HAP-1 (cell line): ENCODE data around the gene SIRT5.

ENCODE experiments used
- DNase-seq, 2 experiments: peaks; one replicate each; pipeline ENCODE4 v3.0.0-alpha.2; 2016 to 2020; ENCODE audit warnings: low spot score in 2 of 2
- H3K27me3 ChIP-seq: fragments of 250-450 bp; sonication (Bioruptor Pico); 2 replicates; pipeline ENCODE4 v1.5.1; 2020; ENCODE audit warnings: low read depth, mild to moderate bottlenecking, moderate library complexity
- H3K36me3 ChIP-seq: fragments of 250-450 bp; sonication (Bioruptor Pico); replicated peaks from 2 replicates; pipeline ENCODE4 v1.5.1; 2020; ENCODE audit warnings: mild to moderate bottlenecking
- H3K4me1 ChIP-seq: fragments of 250-450 bp; sonication (Bioruptor Pico); 2 replicates; pipeline ENCODE4 v1.5.1; 2020; ENCODE audit warnings: mild to moderate bottlenecking
- H3K4me3 ChIP-seq: fragments of 250-450 bp; sonication (Bioruptor Pico); 2 replicates; pipeline ENCODE4 v1.5.1; 2020; ENCODE audit warnings: mild to moderate bottlenecking, moderate library complexity
- H3K9me3 ChIP-seq: fragments of 250-450 bp; sonication (Bioruptor Pico); 2 replicates; pipeline ENCODE4 v1.5.1; 2020; ENCODE audit warnings: mild to moderate bottlenecking, moderate library complexity
- in situ Hi-C: fragments of 300-500 bp; cut with MboI; formaldehyde crosslinking; loops from 3 replicates; pipeline ENCODE4 v1.14.3; 2020; ENCODE audit warnings: low sequenced_read_pairs, inconsistent platforms, mixed read lengths

The SIRT5 gene

DNA sequence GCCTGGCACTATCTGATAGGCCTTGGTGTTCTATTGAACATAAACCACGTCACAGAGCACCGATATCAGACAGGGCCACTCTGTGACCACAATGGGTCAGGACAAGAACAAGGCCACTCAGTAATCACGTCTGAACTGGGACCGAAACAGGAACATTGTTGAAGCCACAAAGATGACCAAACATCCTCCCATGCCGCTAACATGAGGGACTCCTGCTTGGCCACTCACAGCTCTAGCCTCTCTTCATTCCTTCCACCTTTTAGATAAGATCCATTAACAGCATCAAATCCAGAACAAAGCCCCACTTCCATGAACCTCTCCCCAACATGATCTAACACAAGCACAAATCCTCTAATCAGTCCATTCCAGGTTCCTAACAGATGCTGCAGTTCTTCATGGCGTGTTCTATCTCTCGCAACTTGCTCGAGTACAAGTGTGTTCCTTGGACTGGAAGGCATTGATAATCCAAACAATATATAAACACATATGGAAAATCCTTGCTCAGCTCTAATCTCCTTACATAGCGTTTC lies 7.4 kb downstream of the SIRT5 start:
- Histone ChIP-seq H3K9me3 (no peaks in the 10 kb centered on the region), H3K36me3 (peaks cover 9% of the 10 kb centered on the region), H3K4me3 (no peak overlapping the region), H3K27me3 (no peaks in the 10 kb centered on the region), H3K4me1 (peaks cover 6% of the 10 kb centered on the region)
- in situ Hi-C loops = loop anchor here (25.0 kb wide), 1 partner anchor 244 kb away; the partner anchor contains the start of gene TBC1D7
- no peak for DNase-seq

DNA sequence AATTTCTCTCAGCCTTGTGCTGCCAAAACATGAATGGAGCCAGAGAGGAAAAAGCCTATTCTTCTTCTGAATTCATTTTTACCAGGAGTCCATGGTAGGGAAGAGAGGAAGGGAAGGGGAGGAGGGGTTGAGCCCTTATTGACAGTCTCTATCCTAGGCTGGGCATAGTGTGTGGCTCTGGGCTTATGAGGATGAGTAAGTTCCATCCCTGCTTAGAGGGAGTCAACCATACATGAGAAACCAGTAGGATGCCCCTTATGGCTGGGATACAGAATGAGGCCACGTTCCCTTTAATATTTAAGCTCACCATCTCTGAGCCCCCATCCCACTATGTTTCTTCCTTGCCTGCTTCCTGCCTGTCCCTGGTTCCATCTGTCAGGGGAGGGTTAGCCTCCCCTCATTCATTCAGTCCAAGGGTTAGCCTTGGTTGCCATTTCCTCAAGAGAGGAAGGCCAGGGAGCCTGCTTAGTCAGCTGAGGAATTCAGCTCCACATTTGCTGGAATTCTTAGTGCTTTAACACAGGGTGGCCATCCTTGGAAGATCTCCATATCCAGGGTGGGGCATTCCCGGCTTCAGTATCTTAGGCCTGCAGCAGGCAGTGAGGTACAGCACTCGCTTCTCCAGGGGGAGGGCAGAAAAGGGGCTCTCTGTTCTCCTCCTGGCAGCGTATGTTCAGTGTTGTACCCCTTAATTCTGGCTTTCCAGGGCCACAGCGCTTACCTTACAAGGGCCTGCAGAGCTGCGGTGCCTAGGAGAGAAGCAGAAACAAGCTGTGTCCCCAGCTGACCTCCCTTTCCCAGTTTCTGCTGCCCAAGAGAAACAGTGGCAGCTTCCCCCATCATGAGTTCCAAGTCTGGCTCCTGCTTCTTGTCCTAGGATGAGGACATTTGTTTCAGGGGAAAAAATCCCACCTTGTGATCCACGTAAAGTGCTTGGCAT lies 12.5 kb downstream of the SIRT5 start:
- Histone ChIP-seq H3K4me3 (no peak overlapping the region), H3K27me3 (no peaks in the 10 kb centered on the region), H3K9me3 (no peaks in the 10 kb centered on the region), H3K36me3 (peaks cover 12% of the 10 kb centered on the region), H3K4me1 (peaks cover 3% of the 10 kb centered on the region)
- in situ Hi-C loops = loop anchor here (25.0 kb wide), 1 partner anchor 250 kb away; the partner anchor contains the start of gene TBC1D7
- no peak for DNase-seq

DNA sequence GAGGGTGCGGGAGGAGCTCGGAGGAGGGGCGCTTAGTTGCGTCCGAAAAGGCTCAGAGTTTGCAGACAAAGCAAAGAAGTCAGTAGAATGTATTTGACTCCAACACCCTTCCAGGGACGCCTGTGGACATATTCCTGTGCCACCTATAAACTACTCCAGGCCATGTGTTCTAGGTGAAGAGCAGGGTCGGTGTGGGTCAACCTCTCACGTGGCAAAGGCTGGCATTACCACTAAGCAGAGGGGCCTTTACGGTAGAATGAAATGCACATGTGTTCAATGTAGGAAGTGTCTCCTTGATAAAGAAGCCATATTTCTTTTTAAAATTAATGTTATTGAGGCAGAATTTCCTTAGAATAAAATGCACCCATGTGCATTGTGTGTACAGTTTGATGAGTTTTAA lies 15.4 kb downstream of the SIRT5 start:
- Histone ChIP-seq H3K4me1 (no peaks in the 10 kb centered on the region), H3K4me3 (no peak overlapping the region), H3K27me3 (no peaks in the 10 kb centered on the region), H3K36me3 (peaks cover 9% of the 10 kb centered on the region), H3K9me3 (no peaks in the 10 kb centered on the region)
- no peak for DNase-seq
- in situ Hi-C loops = loop anchor here (25.0 kb wide), 1 partner anchor 252 kb away; the partner anchor contains the start of gene TBC1D7

DNA sequence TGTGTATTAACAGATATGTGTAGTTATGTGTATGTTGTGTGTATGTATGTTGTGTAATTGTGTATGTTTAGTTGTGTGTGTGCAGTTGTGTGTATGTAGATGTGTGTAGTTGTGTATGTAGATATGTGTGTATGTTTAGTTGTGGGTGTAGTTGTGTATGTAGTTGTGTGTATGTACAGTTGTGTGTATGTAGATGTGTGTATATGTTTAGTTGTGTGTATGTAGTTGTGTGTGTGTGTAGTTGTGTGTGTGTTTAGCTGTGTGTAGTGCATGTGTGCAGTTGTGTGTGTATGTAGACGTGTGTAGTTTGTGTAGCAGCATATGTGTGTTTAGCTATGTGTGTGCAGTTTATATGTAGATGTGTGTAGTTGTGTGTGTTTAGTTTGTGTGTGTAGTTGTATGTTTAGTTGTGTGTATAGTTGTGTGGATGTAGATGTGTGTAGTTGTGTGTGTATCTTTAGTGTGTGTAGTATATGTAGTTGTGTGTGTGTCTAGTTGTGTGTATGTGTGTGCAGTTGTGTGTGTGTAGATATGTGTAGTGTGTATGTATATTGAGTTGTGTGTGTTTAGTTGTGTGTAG lies 16.3 kb downstream of the SIRT5 start:
- no peak for DNase-seq
- Histone ChIP-seq H3K36me3 (peaks cover 5% of the 10 kb centered on the region; the same call in 1 of the 2 replicates), H3K9me3 (no peaks in the 10 kb centered on the region), H3K27me3 (no peaks in the 10 kb centered on the region), H3K4me1 (no peaks in the 10 kb centered on the region), H3K4me3 (no peak overlapping the region)
- in situ Hi-C loops = loop anchor here (25.0 kb wide), 1 partner anchor 253 kb away; the partner anchor contains the start of gene TBC1D7

DNA sequence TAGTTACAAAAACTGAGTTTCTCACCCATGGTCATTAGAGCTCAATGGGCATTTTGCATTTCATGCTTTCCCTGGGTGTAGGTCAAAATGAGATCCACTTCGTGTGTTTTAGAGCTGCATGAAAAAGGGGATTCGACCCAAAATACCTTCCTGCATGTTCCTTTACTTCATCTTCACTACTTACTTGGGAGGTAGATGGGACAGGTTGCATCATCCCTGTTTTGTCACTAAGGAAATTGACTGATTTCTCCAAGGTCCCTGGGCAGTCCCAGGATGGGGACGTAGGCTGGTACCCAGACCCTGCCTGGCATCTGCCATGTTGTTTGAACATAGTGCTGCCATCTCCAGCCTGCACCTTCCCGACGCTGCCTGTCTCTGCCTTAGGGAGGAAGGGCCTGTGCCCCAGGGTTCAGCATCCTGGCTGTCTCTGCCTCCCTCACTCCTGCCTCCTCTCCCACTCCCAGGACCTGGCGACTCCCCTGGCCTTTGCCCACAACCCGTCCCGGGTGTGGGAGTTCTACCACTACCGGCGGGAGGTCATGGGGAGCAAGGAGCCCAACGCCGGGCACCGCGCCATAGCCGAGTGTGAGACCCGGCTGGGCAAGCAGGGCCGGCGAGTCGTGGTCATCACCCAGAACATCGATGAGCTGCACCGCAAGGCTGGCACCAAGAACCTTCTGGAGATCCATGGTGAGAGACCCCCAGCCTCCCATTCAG lies 17.0 kb downstream of the SIRT5 start:
- no peak overlapping the region for H3K4me3 ChIP-seq
- no peaks in the 10 kb centered on the region for H3K4me1 ChIP-seq
- DNase-seq = no peak
- in situ Hi-C loops = loop anchor here (25.0 kb wide), 1 partner anchor 254 kb away; the partner anchor contains the start of gene TBC1D7
- H3K36me3 ChIP-seq = peaks cover 5% of the 10 kb centered on the region; the same call in 1 of the 2 replicates
- no peaks in the 10 kb centered on the region for H3K9me3 ChIP-seq
- H3K27me3 ChIP-seq = no peaks in the 10 kb centered on the region

DNA sequence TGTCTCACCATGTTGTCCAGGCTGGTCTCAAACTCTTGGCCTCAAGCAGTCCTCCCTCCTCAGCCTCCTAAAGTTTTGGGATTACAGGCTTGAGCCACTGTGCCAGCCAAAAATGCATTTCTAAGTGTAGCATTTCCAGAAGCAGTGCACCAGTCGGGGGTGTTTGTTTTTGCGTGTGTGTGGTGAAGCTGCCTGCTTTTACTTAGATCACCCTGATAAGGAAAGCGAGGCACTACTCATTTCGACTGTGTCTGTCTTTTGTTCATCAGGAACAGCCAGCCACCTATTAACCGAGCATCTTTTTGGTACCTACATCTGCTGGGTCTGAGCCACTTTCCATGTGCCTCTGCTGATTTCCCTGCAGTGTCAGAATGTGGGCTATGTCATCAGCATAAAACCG lies 18.7 kb downstream of the SIRT5 start:
- Histone ChIP-seq H3K27me3 (no peaks in the 10 kb centered on the region), H3K36me3 (peaks cover 11% of the 10 kb centered on the region), H3K4me1 (no peaks in the 10 kb centered on the region), H3K4me3 (no peak overlapping the region), H3K9me3 (no peaks in the 10 kb centered on the region)
- no peak for DNase-seq
- in situ Hi-C loops = loop anchor here (25.0 kb wide), 1 partner anchor 256 kb away; the partner anchor contains the start of gene TBC1D7

DNA sequence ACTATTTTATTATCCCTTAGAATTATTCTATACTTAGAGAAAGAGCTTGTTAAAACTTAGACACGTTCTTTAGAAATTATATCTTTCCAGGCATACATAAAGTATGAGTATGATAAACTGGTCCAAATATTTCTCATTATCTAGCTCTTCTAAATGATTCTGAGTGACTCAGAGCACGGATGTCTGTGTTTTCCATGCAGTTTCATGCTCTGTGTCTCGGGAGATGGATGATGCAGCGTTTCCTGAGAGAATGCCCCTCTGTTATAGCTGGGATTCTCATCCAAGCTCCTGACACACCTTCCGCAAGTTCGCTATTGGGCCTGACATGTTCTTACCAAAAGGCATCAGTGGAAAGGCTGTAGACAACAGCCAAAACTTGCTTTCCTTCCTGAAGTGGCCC lies 19.3 kb downstream of the SIRT5 start:
- DNase-seq = no peak
- Histone ChIP-seq H3K4me3 (no peak overlapping the region), H3K4me1 (no peaks in the 10 kb centered on the region), H3K9me3 (no peaks in the 10 kb centered on the region), H3K36me3 (peaks cover 9% of the 10 kb centered on the region), H3K27me3 (no peaks in the 10 kb centered on the region)
- in situ Hi-C loops = loop anchor here (25.0 kb wide), 1 partner anchor 256 kb away; the partner anchor contains the start of gene TBC1D7

DNA sequence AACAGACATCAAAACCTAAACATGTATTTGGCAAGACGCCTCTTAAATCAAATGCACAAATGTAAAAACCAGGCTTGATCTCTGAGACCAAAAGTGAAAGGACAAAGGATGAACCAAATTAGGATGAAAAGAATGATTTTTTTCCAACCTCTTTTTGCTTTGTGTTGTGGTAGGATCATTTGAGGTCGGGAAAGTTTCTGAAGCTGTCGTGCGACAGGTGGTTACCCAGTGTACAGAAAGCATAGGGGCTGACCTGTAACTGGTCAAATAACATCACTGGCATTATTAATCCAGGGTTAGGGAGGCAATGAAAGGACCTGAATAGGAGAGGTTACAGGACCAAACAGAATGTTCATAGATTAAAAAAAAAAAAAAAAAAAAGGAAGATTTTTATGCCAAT lies 22.7 kb downstream of the SIRT5 start:
- no peaks in the 10 kb centered on the region for H3K9me3 ChIP-seq
- no peaks in the 10 kb centered on the region for H3K27me3 ChIP-seq
- DNase-seq = no peak
- H3K4me3 ChIP-seq = no peak overlapping the region
- H3K4me1 ChIP-seq = no peaks in the 10 kb centered on the region
- in situ Hi-C loops = loop anchor here (25.0 kb wide), 1 partner anchor 260 kb away; the partner anchor contains the start of gene TBC1D7
- peaks cover 9% of the 10 kb centered on the region for H3K36me3 ChIP-seq

DNA sequence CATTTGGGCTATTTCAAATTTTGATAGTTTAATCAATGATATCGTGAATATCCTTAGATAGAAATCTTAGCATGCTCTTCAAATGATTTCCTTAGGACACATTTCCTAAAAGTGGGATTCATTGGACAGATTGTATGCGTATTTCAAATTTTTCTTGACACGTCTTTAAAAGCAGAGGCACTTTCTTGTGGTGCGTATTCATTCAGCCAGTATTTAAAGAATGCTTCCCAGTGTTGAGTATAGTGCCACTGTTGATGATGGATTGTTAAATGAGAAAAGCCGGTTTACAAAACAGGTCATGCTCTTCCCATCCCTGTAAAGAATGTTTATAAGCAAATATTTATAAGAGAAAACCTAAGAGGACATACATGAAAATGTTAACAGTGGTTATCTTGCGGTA lies 25.6 kb downstream of the SIRT5 start:
- in situ Hi-C loops = no loop called here
- no peak overlapping the region for H3K4me3 ChIP-seq
- H3K36me3 ChIP-seq = peaks cover 9% of the 10 kb centered on the region
- H3K4me1 ChIP-seq = no peaks in the 10 kb centered on the region
- no peaks in the 10 kb centered on the region for H3K9me3 ChIP-seq
- H3K27me3 ChIP-seq = no peaks in the 10 kb centered on the region
- no peak for DNase-seq

DNA sequence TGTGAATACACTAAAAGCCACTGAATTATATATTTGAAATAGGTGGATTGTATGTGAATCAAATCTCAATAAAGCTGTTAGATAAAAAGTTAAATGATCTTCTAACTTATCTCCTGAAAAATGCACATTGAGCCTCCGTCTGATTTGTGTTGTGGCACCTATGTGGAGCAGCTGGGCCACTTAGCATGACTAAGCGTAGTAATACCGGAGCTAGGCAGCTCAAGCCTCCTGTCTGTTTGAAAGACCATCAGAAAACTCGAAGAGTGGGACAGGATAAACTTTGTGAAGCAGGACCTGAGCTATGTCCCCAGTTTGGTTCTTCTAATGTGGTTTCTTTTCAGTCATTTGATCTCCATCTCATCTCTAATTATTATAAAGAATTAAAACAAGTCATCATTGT lies 29.7 kb downstream of the SIRT5 start:
- no peak for DNase-seq
- in situ Hi-C loops = no loop called here
- Histone ChIP-seq H3K9me3 (no peaks in the 10 kb centered on the region), H3K4me1 (no peaks in the 10 kb centered on the region), H3K4me3 (no peak overlapping the region), H3K27me3 (no peaks in the 10 kb centered on the region), H3K36me3 (no peaks in the 10 kb centered on the region; the same call in 1 of the 2 replicates)

DNA sequence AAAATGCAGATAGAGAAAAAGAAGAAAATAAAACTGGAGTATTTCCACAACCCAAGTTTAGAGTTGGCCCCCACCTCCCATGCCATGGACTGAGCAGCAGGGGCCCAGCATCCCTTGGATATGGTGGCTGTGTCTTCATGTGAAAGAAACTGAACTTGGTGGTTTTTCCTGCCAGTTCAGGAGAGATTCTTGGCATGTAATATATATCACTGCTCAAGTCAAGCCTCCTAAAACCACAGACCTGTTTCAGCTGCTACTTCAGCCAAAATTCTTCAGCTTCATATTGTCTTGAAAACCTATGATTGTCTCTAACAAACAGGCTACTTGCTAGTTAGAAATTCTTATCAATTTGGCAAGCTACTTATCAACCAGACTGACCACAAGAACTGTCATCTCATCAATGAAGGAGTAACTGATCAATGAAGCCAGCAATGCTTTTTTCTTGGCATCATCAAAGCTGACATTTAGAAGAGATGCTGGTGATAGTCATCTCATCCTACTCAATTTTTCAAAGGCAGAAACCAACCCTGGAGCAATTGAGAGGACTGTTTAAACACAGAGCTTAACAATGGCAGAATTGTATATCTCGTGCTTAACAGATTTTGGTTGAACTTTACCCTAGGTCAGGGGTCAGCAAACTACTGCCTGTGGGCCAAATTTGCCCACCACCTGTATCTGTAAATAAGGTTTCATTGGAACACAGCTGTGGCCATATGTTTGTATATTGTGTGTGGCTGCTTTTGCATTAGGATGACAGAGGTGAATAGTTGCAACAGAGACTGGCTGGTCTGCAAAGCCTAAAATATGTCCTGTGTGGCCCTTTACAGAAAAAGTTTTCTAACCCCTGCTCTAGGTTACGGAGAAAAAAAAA lies 30.4 kb downstream of the SIRT5 start:
- H3K9me3 ChIP-seq = no peaks in the 10 kb centered on the region
- DNase-seq = no peak
- in situ Hi-C loops = no loop called here
- no peaks in the 10 kb centered on the region for H3K27me3 ChIP-seq
- H3K36me3 ChIP-seq = no peaks in the 10 kb centered on the region; the same call in 1 of the 2 replicates
- no peaks in the 10 kb centered on the region for H3K4me1 ChIP-seq
- no peak overlapping the region for H3K4me3 ChIP-seq

DNA sequence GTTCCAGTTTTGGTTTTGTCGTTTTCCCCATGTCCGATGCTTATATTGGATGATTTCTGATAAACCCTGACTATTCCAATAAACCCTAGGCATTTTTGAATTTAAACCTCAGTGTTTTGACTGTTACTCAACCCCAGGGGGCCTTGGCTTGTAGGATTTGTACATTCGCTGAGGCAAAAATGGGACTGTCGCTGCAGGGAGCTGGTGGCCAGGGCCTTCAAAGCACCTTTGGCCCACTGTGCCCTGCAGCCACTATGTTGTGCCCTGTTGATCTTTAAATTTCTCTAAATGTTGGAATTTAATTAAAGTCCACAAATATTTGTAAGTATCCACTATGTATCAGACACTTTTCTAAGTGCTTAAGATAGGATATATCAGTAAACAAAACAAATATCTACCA lies 31.2 kb downstream of the SIRT5 start:
- Histone ChIP-seq H3K4me3 (no peak overlapping the region), H3K36me3 (no peaks in the 10 kb centered on the region; the same call in 1 of the 2 replicates), H3K4me1 (no peaks in the 10 kb centered on the region), H3K27me3 (no peaks in the 10 kb centered on the region), H3K9me3 (no peaks in the 10 kb centered on the region)
- in situ Hi-C loops = no loop called here
- DNase-seq = no peak
